A549 (cell line): ENCODE data around the gene GJA4. TPM values are rescaled to one million over a fixed set of nuclear protein-coding genes. Genes with fewer than 3 reads are reported as not detected.
"Not testable (repeated sequence)": the region's sequence is repeated elsewhere in the genome, so short reads cannot be mapped to it uniquely, and the experiment has no call there.

ENCODE experiments used
- ATAC-seq, 2 experiments: fragments of 200-7000 bp in 1 of 2; fragments of >200 bp in 1 of 2; cut with Nextera tagmentation in 1 of 2; cut with Tn5 transposase in 1 of 2; 3 replicates each; pipeline versions ENCODE4 v1.8.0 to v1.9.1; 2018 to 2020; ENCODE audit warnings: mild to moderate bottlenecking in 1 of 2, moderate library complexity in 1 of 2
- CTCF ChIA-PET: fragments of 300-600 bp; sonication (Branson Sonifier 250); formaldehyde crosslinking; extraction: SDS; loops from one replicate; lab custom pipeline; 2021; ENCODE audit warnings: antibody characterized with exemption, inconsistent platforms; lab: Yijun Ruan, JAX
- POLR2A ChIA-PET: fragments of 350-600 bp; formaldehyde crosslinking; extraction: SDS; loops from one replicate; lab custom pipeline; 2021; ENCODE audit warnings: antibody characterized with exemption, inconsistent platforms; lab: Yijun Ruan, JAX
- DNase-seq, 2 experiments: peaks; one replicate each; pipeline versions ENCODE4 v3.0.0 to v3.0.0-alpha.2; 2011 to 2016; ENCODE audit warnings: low read depth in 1 of 2, low spot score in 1 of 2
- FAIRE-seq: peaks from 2 replicates; lab custom pipeline; 2011; peaks lifted over from hg19 to GRCh38; lab: Jason Lieb, UNC
- H3K27ac ChIP-seq, 2 experiments: fragments of >200 bp; sonication (Bioruptor Twin); formaldehyde crosslinking; 3 replicates each; pipeline ENCODE4 v1.5.1; 2016 to 2017
- H3K4me1 ChIP-seq: fragments of >200 bp; sonication (Bioruptor Twin); formaldehyde crosslinking; 3 replicates; pipeline ENCODE4 v1.6.1; 2016
- H3K4me2 ChIP-seq: fragments of >200 bp; sonication (Bioruptor Twin); formaldehyde crosslinking; 3 replicates; pipeline ENCODE4 v1.6.1; 2016
- H3K4me3 ChIP-seq: fragments of >200 bp; sonication (Bioruptor Twin); formaldehyde crosslinking; 3 replicates; pipeline ENCODE4 v1.5.1; 2016
- H3K9me3 ChIP-seq: fragments of >200 bp; sonication (Bioruptor Twin); formaldehyde crosslinking; 3 replicates; pipeline ENCODE4 v1.6.1; 2016
- CBX8 ChIP-seq: fragments of 200-600 bp; sonication (generic); IDR thresholded peaks from 2 replicates; pipeline ENCODE4 v1.6.1; 2016
- EHMT2 ChIP-seq: fragments of 200-600 bp; sonication (generic); IDR thresholded peaks from 2 replicates; pipeline ENCODE4 v1.6.1; 2016; ENCODE audit warnings: antibody characterized with exemption, low read depth, mild to moderate bottlenecking, moderate library complexity
- EP300 ChIP-seq, 2 experiments: fragments of >200 bp; sonication (Bioruptor Twin); formaldehyde crosslinking; IDR thresholded peaks; 2 replicates in 1 of 2; 3 replicates in 1 of 2; pipeline ENCODE4 v1.6.1; 2016 to 2017
- ESRRA ChIP-seq: fragments of 150-350 bp; IDR thresholded peaks from 2 replicates; pipeline ENCODE4 v1.6.1; 2014; ENCODE audit warnings: mild to moderate bottlenecking, low read length, borderline replicate concordance
- HEYL ChIP-seq: fragments of 250-450 bp; sonication (Bioruptor Pico); IDR thresholded peaks from 2 replicates; pipeline ENCODE4 v1.8.0; 2021; ENCODE audit warnings: mild to moderate bottlenecking, moderate library complexity
- JUNB ChIP-seq: fragments of >200 bp; sonication (Bioruptor Twin); formaldehyde crosslinking; IDR thresholded peaks from 2 replicates; pipeline ENCODE4 v1.6.1; 2016
- KDM1A ChIP-seq: fragments of 200-600 bp; sonication (generic); IDR thresholded peaks from 2 replicates; pipeline ENCODE4 v1.6.1; 2016; ENCODE audit warnings: low read depth, mild to moderate bottlenecking
- MAFK ChIP-seq: fragments of 450-650 bp; IDR thresholded peaks from 2 replicates; pipeline ENCODE4 v1.6.1; 2014; ENCODE audit not compliant: partially characterized antibody
- MAZ ChIP-seq: fragments of 150-350 bp; IDR thresholded peaks from 2 replicates; pipeline ENCODE4 v1.6.1; 2014; ENCODE audit warnings: antibody characterized with exemption, low read depth, low read length, borderline replicate concordance
- PHF8 ChIP-seq: fragments of 200-600 bp; sonication (generic); IDR thresholded peaks from 2 replicates; pipeline ENCODE4 v1.6.1; 2016; ENCODE audit warnings: low read depth, mild to moderate bottlenecking, antibody characterized with exemption, moderate library complexity, borderline replicate concordance
- POLR2AphosphoS2 ChIP-seq: conservative IDR thresholded peaks from 2 replicates; pipeline ENCODE4 v1.6.1; 2012; ENCODE audit warnings: low read length, improper control_type of control experiment, inconsistent platforms
- RFX5 ChIP-seq: fragments of 450-650 bp; IDR thresholded peaks from 2 replicates; pipeline ENCODE4 v1.7.1; 2014; ENCODE audit warnings: antibody characterized with exemption, mild to moderate bottlenecking, moderate library complexity
- RNF2 ChIP-seq: fragments of 200-600 bp; sonication (generic); IDR thresholded peaks from 2 replicates; pipeline ENCODE4 v1.6.1; 2016; ENCODE audit warnings: low read depth, mild to moderate bottlenecking, antibody characterized with exemption, moderate library complexity, borderline replicate concordance
- SMC3 ChIP-seq: fragments of >200 bp; sonication (Bioruptor Twin); formaldehyde crosslinking; IDR thresholded peaks from 3 replicates; pipeline ENCODE4 v1.6.1; 2018; ENCODE audit warnings: inconsistent platforms
- SREBF2 ChIP-seq: fragments of 450-650 bp; IDR thresholded peaks from 2 replicates; pipeline ENCODE4 v1.6.1; 2014; ENCODE audit warnings: mild to moderate bottlenecking, moderate library complexity
- TP53 ChIP-seq: fragments of 250-450 bp; sonication (Bioruptor Pico); IDR thresholded peaks from 2 replicates; pipeline ENCODE4 v1.5.0; 2021; ENCODE audit warnings: mild to moderate bottlenecking, moderate library complexity
- ZFP36 ChIP-seq: fragments of 450-650 bp; IDR thresholded peaks from 2 replicates; pipeline ENCODE4 v1.6.1; 2014; ENCODE audit warnings: borderline replicate concordance; ENCODE audit not compliant: partially characterized antibody
- ZNF302 ChIP-seq: fragments of 250-450 bp; sonication (Bioruptor Pico); IDR thresholded peaks from 2 replicates; pipeline ENCODE4 v1.9.0; 2021; ENCODE audit warnings: inconsistent platforms, mild to moderate bottlenecking, moderate library complexity
- WGBS: methylation state at CpG from one replicate; pipeline ENCODE4 v1.1.6; 2017; ENCODE audit errors: missing lambda C conversion rate; 5-methylcytosine and 5-hydroxymethylcytosine counted together
- polyA plus RNA-seq, 4 experiments: library from polyadenylated mRNA; depleted of rRNA in 3 of 4; stranded (reverse); fragments of >200 nt; fragmentation: RNase III in 1 of 4; extraction: RNeasy Plus Mini Kit Qiagen cat#74134 plus additional on column Dnase treatment in 1 of 4; gene quantifications; 2 replicates in 3 of 4; 3 replicates in 1 of 4; pipeline ENCODE4 v1.2.3, GENCODE V29; 2011 to 2017
- TF ChIP-seq, protein P1 (sequence below): fragments of 250-450 bp; sonication (Bioruptor Pico); IDR thresholded peaks from 2 replicates; pipeline ENCODE4 v1.5.0; 2021; ENCODE audit warnings: mild to moderate bottlenecking, moderate library complexity, borderline replicate concordance
- TF ChIP-seq, protein P2 (sequence below): fragments of 250-450 bp; sonication (Bioruptor Pico); IDR thresholded peaks from 2 replicates; pipeline ENCODE4 v1.5.0; 2020; ENCODE audit warnings: low read depth, mild to moderate bottlenecking, moderate library complexity
- TF ChIP-seq, protein P3 (sequence below): fragments of >200 bp; sonication (Bioruptor Twin); formaldehyde crosslinking; IDR thresholded peaks from 2 replicates; pipeline ENCODE4 v1.6.1; 2016

GJA4 gene
- polyA plus RNA-seq, 2 of the 4 experiments (the other 2 are of a cell fraction) = not detected

DNA sequence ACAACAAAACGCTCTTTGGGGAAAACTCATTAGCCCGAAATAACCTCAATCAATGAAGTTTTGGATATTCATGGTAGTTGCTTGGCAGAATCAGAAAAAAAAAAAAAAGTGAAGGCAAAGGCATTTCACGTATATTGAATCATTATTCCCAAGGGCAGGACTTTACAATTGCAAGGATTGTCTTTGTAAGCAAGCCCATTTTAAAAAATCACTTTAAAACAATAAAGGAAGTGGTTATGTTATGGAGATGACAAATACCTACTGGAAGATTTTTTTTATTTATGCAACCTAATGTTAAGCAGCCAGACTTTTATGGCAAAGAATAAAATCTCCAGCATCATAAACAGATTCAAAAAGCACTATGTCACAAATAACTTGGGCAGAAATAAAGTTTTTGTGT, 23.9 kb upstream of the GJA4 start:
- no peak for TF ChIP-seq EHMT2
- TF ChIP-seq POLR2AphosphoS2 = no peak
- TF ChIP-seq CBX8 = no peak
- no peak for TF ChIP-seq MAZ
- peaks cover 5% of the 10 kb centered on the region; the same call in 2 of the 3 replicates for H3K4me1 ChIP-seq
- H3K4me2 ChIP-seq = no peak overlapping the region
- ChIA-PET POLR2A (no interaction called here), CTCF (no interaction called here)
- no peak for ATAC-seq
- DNase-seq = no peak
- WGBS = 47% methylated on average over 3 of the region's 3 CpGs
- H3K27ac ChIP-seq = no peak overlapping the region
- H3K4me3 ChIP-seq = no peak overlapping the region
- H3K9me3 ChIP-seq = no peaks in the 10 kb centered on the region
- FAIRE-seq = no peak

DNA sequence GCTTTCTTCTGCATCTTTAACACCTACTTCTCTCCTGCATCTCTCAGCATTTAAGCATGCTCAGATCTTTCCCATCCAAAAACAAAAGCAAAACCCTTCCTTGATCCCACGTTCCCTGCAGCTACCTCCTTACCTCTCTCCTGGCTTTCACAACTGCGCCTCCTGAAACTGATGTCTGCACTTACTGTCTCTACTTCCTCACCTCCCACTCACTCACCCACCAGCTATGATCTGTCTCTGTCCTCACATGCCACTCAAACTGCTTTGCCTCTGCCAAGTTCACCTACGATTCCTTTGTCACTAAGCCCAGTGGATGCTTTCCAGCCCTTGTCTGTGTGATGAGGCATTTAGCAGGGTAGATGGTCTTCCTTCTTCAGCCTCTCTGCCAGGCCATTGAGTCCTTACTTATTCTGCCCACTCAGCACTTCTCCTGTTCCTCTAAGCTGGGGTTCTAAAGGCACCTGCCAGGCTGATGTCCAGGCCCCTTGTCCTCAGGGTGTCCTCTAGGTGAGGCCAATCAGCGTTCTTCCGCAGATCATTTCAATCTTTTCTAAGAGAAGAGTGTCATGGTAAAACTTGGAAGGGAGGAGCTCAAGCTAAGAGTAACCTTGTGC, 21.8 kb upstream of the GJA4 start:
- no peak overlapping the region for H3K4me2 ChIP-seq
- TF ChIP-seq MAFK (peak; percentile 53), ZNF302 (no peak)
- no peak for ATAC-seq
- POLR2A ChIA-PET = no interaction called here
- no peaks in the 10 kb centered on the region for H3K4me1 ChIP-seq
- no peak for DNase-seq
- no peaks in the 10 kb centered on the region for H3K9me3 ChIP-seq
- CTCF ChIA-PET = interaction anchor here (0.6 to 1.4 kb wide), 3 partner anchors 28 to 1363 kb away, joined by 3 read pairs; no protein-coding TSS in a partner anchor
- FAIRE-seq = no peak
- 84% methylated on average over 5 of the region's 5 CpGs for WGBS
- no peak overlapping the region for H3K27ac ChIP-seq
- no peak overlapping the region for H3K4me3 ChIP-seq

DNA sequence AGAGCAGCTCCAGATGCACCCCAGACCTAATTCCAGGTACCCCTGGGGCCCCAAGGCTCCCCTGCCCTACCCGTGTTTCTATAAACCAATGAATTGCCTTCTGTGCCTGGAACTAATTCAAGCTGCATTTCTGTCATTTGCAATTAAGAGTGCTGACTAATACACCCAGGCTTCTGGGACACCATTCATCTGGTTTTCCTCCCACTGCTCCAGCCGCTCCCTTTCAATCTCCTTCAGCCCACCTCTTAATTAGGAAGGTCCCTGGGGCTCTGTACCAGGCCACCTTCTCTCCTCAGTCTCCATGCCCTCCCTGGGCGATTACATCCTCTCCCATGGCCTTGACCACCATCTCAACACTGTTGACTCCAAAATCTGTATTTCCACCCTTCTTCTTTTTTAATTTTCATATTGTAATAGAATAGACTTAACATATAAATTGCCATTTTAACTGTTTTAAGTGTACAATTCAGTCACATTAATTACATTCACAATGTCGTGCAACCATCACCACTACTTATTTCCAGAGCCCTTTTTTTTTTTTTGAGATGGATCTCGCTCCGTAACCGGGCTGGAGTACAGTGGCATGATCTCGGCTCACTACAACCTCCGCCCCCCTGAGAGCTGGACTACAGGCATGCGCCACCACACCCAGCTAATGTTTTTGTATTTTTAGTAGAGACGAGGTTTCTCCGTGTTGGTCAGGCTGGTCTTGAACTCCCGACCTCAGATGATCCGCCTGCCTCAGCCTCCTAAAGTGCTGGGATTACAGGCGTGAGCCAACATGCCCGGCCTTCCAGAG, 21.0 kb upstream of the GJA4 start:
- Histone ChIP-seq H3K27ac (no peak overlapping the region), H3K4me2 (no peak overlapping the region), H3K9me3 (no peaks in the 10 kb centered on the region), H3K4me3 (no peak overlapping the region), H3K4me1 (no peaks in the 10 kb centered on the region)
- no peak for ATAC-seq
- no peak for FAIRE-seq
- 74% methylated on average over 15 of the region's 16 CpGs for WGBS
- ChIA-PET CTCF (interaction anchor here (0.6 to 1.6 kb wide), 4 partner anchors 15 to 1363 kb away, joined by 3 to 4 read pairs (median 3); no protein-coding TSS in a partner anchor), POLR2A (no interaction called here)
- no peak for DNase-seq
- TF ChIP-seq, protein P1, sequence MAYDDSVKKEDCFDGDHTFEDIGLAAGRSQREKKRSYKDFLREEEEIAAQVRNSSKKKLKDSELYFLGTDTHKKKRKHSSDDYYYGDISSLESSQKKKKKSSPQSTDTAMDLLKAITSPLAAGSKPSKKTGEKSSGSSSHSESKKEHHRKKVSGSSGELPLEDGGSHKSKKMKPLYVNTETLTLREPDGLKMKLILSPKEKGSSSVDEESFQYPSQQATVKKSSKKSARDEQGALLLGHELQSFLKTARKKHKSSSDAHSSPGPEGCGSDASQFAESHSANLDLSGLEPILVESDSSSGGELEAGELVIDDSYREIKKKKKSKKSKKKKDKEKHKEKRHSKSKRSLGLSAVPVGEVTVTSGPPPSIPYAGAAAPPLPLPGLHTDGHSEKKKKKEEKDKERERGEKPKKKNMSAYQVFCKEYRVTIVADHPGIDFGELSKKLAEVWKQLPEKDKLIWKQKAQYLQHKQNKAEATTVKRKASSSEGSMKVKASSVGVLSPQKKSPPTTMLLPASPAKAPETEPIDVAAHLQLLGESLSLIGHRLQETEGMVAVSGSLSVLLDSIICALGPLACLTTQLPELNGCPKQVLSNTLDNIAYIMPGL (CRISPR knock-in tag) = no peak
- TF ChIP-seq RNF2 (no peak), SMC3 (no peak), EP300 (IDR thresholded peaks at IDR 0.05) (no peak), RFX5 (no peak), JUNB (no peak), EHMT2 (no peak), ZFP36 (no peak), CBX8 (no peak), KDM1A (no peak), ESRRA (no peak), SREBF2 (no peak), PHF8 (no peak), HEYL (CRISPR knock-in tag) (no peak), TP53 (CRISPR knock-in tag) (no peak)
- TF ChIP-seq, protein P2, sequence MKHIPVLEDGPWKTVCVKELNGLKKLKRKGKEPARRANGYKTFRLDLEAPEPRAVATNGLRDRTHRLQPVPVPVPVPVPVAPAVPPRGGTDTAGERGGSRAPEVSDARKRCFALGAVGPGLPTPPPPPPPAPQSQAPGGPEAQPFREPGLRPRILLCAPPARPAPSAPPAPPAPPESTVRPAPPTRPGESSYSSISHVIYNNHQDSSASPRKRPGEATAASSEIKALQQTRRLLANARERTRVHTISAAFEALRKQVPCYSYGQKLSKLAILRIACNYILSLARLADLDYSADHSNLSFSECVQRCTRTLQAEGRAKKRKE = no peak
- TF ChIP-seq, protein P3, sequence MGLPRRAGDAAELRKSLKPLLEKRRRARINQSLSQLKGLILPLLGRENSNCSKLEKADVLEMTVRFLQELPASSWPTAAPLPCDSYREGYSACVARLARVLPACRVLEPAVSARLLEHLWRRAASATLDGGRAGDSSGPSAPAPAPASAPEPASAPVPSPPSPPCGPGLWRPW = no peak

DNA sequence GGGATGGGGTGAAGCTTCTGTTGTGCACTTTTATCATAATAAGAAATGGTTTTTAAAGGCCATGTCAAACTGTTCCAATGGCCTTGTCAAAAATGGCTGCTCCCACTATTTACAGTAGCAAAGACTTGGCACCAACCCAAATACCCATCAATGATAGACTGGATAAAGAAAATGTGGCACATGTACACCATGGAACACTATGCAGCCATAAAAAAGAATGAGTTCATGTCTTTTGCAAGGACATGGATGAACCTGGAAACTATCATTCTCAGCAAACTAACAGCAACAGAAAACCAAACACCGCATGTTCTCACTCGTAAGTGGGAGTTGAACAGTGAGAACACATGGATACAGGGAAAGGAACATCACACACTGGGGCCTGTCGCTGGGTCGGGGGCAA, 19.7 kb upstream of the GJA4 start:
- DNase-seq, POLR2A ChIA-PET: not testable (repeated sequence)
- CTCF ChIA-PET = interaction anchor here (1.5 to 1.6 kb wide), 2 partner anchors 13 to 79 kb away, joined by 4 to 5 read pairs; no protein-coding TSS in a partner anchor

More for the DNA sequence above, 19.7 kb upstream of the GJA4 start:
- not testable (repeated sequence) for H3K4me2 ChIP-seq, FAIRE-seq, H3K4me3 ChIP-seq, ATAC-seq, H3K27ac ChIP-seq, H3K4me1 ChIP-seq, H3K9me3 ChIP-seq
- WGBS = 79% methylated on average over 4 of the region's 4 CpGs
